ENCODE results near the gene IRS1.

Gene IRS1

DNA sequence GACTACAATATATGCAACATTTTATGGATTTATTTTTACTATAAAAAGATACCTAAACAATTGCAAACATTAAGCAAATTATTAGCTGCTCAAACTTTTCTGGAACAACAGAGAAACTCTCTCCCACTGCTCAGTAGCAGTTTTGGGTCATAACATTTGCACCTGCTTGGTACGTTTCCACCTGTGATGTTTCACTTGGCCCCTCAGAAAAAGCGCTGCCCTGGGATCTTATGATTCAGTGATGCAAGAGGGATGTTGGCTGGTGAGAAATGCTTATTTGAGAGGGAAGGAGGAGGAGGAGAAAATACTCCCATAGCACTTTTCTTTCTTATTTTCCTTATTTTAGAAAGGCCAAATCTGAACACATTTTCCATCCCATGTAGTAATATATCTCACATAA, 9.2 kb downstream of the IRS1 start:
- no peak for DNase-seq

DNA sequence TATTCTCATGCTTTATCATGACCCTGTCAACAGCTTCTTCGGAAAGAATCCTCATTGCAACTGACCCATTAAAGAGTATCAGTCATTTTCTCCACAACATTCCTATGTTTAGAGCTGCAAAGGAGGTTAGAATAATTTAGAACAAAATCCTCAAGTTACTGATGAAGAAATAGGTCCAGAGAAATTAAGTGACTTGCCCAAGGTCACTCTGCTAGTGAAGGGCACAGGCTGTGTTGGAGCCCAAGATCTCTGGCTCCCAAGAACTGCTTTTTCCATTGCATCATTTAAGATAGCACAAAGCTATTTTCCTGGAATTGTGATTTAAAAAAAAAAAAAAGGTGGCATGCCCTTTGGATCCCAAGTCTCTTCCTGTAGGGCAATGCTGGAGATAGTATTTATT, 9.6 kb downstream of the IRS1 start:
- DNase-seq = no peak

DNA sequence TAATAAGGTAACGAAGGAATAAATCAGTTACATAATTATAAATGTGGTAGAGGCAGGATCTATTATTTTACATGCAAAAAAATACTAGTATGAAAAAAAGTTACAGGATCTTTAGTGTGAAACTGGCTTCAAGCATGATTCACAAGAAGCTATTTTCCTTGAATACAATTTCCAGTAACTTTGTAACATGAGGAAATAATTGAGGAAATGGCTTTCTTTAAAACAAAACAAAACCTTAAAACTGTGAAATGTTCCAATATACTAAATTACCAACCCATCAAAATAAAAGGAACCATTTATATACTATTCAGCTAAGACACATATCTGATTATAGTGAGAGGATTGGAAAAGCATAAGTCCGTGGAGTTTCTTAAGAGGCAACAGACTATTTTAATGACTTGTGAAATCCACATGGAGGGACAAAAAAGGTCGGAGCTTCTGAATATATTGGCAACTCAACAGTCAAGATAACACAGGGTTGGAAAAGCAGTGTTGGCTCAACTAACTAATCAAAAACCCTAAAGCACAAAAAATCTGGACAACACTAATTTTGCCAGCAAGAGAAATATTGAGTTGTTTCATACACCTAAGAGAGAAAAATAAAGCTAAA, 10.6 kb downstream of the IRS1 start:
- DNase-seq = no peak

DNA sequence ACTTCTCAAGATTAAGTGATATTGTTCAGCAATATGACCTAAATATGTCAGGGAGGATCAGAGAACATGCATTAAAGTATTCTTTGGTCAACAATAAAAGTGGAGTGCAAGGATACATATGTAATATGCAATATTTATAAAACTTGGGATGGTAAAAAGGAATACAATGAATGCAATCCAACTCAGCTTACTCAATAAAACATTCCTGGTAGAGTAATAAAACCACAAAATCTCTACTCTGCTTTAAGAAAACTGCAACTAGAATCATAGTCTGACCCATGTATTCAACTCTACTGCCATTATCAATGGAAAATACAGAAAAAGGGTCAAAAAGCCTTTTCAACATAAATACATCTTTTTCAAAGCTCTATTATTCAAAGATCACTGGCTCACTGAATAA, 11.6 kb downstream of the IRS1 start:
- no peak for DNase-seq

DNA sequence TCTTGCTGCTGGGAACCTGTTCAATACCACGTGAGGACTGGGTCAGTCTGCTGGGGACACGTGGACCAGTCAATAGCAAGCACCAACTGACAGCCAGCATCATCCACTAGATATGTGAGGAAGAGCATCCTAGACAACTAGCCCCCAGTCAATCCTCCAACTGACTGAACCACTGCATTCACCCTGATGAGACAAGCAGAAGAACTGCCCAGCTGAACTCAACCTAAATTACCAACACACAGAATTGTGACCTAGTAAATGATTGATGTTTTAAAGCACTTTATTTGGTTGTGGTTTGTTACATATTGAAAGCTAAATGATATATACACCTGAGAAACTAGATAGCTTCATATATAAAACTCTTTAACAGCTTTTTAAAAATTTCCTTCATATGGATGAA, 15.7 kb downstream of the IRS1 start:
- no peak for DNase-seq

DNA sequence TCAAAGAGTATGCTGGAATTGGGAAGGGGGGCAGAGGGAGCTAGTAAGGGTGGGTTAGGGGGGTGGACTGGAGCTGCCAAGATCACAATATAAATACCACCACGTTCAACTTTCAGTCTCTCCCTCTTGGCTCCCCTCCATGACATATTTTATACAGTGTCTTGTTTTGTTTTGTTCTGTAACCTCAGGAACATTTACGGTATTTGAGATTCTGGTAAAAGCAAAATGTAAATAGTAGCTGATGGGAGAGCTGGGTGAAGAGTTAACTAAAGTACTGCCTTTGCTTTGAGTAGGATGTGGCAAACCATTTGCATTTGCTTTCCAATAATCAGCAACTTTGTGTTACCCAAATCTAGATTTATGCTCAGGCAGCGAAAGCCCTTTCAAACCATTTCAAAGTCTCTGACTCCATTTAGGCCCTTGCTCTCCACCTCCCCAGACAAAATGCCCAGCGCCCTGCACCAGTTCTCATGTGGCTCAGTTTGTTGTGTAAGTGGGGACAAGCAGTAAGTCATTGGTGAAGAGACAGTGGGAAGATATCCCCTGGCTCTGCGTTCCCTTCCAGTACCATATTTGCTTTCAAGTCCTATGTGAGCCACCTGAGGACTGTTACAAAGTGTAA, 17.4 kb downstream of the IRS1 start:
- DNase-seq = no peak

DNA sequence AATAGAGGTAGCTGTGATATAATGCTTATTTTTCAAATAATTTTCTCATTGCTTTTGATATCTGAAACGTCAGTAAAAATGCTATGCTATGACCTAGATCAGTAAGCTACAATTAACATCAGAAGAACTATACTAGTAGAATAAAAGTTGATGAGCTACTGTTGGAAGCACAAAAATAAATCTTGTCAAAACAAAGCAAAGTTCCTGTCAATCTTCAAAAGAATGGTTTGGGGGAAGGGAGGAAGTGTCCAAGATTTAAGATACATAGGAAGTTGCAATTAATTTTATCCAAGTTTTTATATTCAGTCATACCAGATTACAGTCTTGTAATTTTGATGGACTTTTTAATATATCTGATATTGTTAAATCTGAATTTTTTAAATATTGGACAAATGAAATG, 19.2 kb downstream of the IRS1 start:
- no peak for DNase-seq

DNA sequence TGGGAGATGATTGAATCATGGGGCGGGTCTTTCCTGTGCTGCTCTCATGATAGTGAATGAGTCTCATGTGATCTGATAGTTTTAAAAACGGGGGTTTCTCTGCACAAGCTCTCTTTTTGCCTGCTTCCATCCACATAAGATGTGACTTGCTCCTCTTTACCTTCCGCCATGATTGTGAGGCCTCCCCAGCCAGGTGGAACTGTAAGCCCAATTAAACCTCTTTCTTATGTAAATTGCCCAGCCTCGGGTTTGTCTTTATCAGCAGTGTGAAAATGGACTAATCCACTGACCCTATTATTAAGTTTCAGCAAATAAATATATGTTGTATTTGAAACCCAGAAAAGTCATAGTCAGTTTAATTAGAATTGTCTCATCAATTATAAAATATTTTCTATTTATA, 22.0 kb downstream of the IRS1 start:
- no peak for DNase-seq

DNA sequence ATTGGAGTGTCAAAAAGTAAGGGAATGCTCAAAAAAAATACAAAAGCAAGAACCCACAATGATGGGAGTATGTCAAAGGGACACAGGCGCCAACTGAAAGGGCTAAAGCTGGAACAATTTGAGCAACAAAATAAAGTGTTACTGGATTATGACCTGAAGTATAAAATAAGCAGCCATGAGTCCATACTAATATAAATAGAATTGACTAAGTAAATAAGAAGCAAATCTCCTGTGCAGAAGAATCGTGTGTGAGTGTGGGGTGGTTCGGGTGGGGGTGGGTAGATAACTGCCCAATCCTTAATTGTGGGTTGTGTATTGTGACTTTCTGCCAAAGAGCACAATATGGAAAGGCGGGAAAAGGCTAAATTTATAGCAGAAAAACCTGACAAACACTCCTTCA, 23.5 kb downstream of the IRS1 start:
- DNase-seq = no peak

DNA sequence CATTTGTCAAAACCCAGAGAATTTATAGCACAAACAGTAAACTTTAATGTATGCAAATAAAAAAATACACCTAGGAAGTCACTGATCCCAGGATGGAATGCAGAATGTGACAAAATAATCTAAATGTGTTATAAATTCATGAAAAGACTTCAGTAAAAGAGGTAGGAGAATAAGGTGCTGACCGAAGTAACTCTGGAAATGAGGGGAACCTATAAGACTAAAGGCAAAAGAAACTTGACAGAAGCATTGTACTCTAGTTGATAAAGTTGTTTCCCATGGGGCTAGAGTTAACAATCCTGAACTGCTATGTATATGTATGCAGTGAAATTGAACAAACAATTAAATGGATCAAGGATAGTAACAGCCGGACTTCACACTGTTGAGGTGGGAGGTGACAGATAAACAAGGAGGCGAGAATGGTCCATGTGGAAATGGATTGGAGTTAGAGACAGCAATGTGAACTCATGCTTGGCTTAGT, 24.5 kb downstream of the IRS1 start:
- no peak for DNase-seq

DNA sequence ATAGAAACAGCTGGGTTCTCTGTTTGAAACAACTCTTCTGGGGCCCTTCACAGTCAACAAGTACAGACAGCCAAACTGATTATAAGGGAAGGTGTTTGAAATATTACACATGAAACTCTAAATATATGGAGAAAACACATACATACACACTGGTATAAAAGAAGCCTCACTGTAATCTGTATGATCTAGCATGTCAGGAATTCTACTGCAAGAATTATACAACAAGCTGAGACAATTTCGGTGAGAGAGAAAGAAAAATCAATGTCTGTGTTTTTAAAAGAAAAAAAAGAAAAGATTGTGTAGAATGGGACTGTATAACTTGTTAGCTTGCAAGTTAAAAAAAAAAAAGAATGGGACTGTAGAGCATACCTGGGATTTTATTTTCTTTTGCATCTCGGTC, 26.3 kb downstream of the IRS1 start:
- DNase-seq = no peak

DNA sequence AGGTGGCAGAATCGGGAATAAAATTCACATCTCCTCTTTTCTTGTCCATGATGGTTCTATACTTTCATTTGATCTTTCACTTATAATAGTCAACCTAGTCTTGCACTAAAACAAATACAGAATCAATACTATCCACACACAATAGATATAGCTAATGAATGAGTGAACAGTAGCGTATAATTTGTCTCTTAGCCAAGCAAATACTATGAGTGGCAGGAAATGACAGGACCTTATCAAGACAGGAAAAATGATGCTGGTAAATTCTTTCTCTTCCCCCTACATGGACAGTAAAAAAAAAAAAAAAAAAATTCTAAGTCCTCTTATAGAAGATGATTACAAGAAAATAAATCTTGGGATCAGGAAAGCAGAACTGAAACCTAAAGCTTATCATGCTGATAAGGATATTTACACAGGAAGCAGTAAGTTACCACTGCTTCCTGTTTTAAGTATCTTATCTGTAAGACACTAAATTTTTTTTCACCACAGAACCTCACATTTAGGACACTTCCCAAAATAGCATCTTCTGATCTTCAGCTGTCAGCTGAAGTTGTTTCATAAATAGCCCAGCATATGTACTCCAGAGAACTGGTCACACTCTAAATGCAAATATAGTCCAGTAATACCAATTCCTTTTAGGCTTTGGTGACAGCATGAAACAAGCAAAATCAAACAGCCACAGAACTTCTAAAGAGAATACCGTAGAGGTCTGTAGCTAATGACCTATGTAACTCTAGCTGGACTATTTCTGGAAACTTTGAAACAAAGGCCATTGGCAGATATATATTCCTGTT, 27.0 kb downstream of the IRS1 start:
- no peak for DNase-seq

DNA sequence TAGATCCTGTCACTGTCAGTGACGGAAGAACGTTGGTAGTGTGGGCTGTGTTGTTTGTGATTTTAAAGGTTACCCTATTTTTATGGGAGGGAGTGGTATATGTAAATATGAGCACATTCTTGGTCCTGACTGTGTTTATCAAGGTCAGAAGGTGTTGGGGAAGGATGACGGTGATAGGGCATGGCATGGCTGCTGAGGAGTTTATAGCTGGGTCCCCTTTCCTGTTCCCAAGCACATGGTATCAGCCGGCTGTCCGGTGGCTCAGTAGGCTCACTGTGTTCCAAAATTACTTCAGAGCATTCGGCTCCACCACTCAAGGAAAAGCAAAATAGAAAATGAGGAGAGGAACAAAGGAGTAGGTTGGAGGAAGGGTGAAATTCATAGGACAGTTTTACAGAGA, 28.6 kb downstream of the IRS1 start:
- no peak for DNase-seq

DNA sequence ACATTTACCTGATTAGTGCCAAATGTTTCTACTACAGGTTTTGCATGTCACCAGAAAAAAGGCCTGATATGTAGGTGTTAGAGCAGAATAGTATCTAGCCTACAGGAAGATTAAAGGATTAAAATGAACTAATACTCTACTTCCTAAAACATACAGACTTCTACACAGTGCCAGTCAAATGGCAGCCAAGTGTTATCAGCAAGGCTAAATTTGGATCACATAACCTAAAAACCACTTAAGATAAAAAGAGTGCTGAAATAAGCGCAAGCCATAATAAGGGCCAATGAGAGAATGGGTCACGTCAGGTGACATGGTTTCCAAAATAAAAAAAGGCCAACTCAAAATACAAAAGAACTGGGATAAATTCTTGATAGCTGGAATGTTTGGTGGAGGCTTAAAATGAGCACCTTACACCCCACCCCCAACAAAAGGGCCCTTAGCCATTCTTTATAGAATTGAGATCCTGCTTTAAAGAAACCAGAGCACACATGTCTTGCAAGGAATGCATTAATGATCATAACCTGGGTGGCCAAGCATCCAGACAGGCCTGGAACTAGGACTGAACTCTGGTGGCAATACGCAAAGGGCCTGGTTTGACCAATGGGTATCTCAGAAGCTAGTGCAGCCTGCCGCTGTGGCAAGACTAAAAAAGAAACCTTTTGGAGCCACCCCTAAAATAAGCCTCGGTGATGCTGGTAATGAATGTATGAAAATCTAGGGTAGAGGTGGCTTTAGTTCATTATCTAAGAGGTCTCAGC, 32.4 kb downstream of the IRS1 start:
- no peak for DNase-seq

DNA sequence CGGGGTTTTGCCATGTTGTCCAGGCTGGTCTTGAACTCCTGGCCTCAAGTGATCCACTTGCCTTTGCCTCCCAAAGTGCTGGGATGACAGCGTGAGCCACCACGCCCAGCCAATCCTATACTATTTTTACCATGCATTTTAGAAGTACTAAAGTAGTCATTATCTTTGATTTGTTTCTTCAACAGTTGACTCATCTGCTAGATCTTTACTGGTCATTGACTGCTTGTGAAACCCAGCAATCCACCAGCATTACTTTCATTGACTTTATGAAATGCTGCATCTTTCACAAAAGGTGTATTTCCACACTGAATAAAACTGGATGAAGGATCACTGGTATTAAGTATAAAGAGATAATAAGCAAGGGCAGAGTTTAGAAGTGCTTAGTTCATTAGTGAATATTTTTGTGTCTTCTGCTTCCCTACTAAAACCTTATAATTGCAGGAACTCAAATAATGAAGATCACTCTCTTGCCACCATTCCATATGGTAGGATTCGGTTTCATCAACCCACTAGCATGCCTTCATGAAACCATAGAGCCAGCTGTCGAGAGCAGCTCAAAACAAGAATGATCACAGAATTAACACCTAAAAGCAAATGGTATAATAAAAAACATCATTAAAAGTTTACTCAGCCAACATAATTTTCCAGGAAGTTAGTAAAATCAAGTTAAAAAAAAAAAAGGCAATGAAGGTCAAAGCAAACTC, 33.1 kb downstream of the IRS1 start:
- DNase-seq = no peak

DNA sequence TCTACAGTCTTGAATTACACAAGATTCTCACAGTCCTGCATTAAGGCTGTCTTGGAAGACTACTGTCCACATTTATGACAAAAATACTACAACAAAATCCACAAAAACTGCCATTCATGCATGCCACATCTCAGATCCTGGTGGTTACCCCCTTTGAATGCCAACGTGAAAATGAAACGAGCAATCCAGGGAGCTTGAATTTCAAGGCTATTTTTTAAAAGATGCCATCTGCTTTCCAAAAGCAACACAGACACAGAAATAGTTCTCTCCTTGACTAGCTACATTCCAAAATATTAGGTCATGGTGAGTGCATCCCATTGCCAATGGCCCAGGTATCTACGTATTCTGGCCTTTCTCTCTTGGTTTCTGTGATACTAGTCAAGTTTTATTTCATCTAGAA, 36.3 kb downstream of the IRS1 start:
- no peak for DNase-seq

DNA sequence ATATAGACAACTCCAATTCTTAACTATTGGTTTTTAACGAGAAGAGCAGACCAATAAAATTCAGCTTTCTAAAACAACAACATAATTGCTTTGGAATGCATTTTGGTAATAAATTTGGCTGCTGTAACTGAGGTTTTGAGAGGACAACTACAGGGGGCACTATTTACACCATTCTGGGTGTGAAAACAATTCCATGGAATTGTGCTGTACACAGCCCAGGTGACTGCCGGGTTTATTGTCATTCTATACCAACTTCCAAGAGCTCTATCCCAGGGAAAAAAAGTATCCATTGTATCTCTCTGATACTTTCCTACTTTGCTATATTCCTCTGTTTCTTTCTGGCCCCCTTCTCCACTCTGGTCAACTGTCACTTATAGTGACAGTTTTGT, 38.4 kb downstream of the IRS1 start:
- DNase-seq = no peak

DNA sequence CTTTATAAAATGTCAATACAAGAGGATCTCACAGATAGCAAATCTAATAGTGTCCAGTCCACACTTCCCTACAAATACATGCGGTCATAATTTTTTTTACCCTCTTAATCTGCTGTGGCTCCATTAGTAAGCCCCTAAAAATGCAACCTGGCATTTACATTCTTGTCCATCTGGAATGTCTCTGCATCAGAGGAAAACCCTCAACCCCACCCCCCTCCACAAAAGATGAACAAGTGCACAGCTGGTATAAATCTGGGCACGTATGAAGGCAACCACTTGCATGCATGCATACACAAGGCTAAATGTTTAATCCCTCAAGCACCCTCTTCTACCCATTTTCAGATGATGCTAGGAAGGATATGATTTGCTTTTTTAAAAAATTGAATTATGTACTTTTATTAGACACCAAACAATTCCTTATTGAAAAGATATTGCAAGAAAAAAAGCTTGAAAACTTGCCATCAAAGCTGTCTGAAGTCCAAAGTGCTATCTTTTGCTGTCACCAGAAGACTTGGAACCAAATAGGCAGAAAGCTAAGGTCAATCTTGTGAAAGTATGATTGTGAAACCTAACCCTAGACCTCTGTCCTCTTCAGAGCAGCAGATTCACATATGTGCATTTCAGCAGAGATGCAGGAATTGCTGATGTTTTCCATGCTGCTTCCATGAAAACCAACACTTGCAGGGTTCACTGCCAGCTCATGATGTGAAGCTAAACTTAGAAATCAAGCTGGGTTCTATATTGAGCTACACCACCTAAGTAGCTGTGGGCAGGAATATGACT, 39.0 kb downstream of the IRS1 start:
- DNase-seq = no peak

DNA sequence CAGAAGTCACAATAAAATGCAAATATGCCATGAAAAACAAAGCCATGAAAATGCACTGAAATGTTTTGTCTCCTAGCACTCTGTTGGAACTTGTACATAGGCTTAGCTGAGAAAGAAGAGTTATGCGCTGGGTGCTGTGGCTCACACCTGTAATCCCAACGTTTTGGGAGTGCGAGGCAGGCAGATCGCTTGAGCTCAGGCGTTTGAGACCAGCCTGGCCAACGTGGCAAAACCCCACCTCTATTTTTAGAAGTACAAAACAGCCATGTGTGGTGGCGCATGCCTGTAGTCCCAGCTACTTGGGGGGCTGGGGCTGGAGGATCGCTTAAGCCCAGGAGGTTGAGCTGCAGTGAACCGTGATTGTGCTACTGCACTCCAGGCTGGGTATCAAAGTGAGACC, 39.9 kb downstream of the IRS1 start:
- no peak for DNase-seq

DNA sequence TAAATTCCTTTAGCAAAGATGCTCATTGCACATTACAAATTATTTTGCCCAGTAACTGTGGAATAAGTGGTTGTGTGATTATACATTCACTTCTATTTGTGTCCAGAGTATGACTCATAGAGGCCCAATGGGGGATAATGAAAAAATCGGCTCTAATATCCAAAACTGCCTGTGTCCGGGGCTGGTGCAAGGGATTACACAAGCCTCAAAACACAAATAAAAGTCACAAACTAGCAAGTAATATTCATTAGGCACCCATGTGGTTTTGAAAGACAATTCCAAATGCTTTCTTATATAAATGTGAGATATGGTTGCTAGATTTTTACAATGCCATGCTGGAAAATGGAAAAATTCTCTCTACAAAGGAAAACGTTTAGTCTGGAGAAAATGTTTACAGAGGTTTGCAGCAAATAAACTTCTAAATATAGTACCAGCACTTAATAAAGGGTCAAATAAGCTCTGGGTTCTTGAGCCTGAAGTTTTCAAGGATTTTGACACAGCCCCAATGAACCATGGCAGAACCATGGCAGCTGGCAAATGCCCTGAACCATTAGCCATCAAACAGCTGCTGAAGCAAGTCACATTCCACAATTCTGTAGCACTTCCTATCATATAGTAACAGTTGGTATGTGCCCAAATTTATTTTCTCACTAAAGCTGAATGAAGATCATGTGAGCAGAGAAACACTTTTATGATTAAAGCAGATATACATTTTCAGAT, 40.5 kb downstream of the IRS1 start:
- no peak for DNase-seq

DNA sequence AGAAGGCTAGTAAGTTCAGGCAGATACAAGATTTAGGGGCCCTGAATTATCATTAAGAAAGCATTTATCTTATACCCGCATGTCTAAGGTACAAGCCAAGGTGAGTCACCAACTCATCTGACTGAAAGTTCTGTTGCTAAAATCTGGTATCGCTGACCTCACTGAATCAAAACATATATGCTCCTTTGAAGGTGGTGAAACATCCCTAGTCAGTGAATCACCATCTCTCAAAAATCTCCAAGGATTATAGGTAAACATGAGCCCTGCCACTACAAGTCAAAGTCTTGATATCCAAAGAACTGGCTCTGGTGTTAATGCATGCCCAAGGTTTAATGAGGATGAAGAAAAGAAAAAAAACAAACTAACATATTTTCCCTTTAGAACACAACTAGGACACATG, 43.5 kb downstream of the IRS1 start:
- DNase-seq = no peak

DNA sequence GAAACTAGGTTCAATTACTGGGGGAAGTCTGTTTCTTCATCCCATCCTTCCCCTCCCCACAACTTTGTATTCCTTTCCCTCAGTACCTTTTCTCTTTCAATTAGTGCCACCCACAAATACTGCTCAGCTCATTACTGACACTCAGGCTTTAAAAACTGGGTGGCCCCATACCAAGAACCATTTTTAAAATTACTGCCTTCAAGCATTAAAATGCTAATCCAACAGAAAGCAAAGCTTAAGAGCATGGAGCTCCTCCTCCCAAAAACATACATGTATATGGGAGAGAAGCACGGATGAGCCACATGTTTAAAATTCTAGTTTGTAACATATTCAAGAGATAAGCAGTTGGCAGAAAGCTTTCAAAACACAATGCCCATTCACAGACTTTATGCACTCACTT, 44.0 kb downstream of the IRS1 start:
- no peak for DNase-seq
